Stomach smooth muscle (tissue), 2 donors: ENCODE measurements around the gene SEL1L3.

ENCODE experiments used
- H3K27ac ChIP-seq: one replicate; pipeline ENCODE4 v1.7.0; 2013; ENCODE audit warnings: mild to moderate bottlenecking, low read length, inconsistent platforms
- H3K27me3 ChIP-seq, 2 donors: one replicate each; pipeline ENCODE4 v1.7.0; 2013; ENCODE audit warnings: low read length in 2 of 2; ENCODE audit not compliant: insufficient read depth in 2 of 2, control insufficient read depth in 1 of 2
- H3K36me3 ChIP-seq, 2 donors: one replicate each; pipeline ENCODE4 v1.7.0; 2013; ENCODE audit warnings: low read length in 2 of 2; ENCODE audit not compliant: control insufficient read depth in 2 of 2, insufficient read depth in 2 of 2
- H3K4me1 ChIP-seq: one replicate; pipeline ENCODE4 v1.7.0; 2013; ENCODE audit warnings: low read length; ENCODE audit not compliant: control insufficient read depth, insufficient read depth
- H3K4me3 ChIP-seq, 2 donors: one replicate each; pipeline ENCODE4 v1.7.0; 2013; ENCODE audit warnings: low read length in 2 of 2
- H3K9ac ChIP-seq, 2 donors: one replicate each; pipeline ENCODE4 v1.7.0; 2013; ENCODE audit warnings: low read length in 2 of 2, mild to moderate bottlenecking in 1 of 2
- H3K9me3 ChIP-seq, 2 donors: one replicate each; pipeline ENCODE4 v1.7.0; 2013; ENCODE audit warnings: low read length in 2 of 2; ENCODE audit not compliant: control insufficient read depth in 2 of 2
- donor health status: healthy.
- donor health status: Pancreatic carcinoma.

The SEL1L3 gene

GRCh38 chr4:25892796-25893195 lies 30.0 kb upstream of the SEL1L3 start:
- Histone ChIP-seq H3K9me3 (no peaks in the 10 kb centered on the region), H3K4me1 (no peaks in the 10 kb centered on the region), H3K27me3 (no peaks in the 10 kb centered on the region), H3K36me3 (no peaks in the 10 kb centered on the region), H3K27ac (no peak overlapping the region), H3K9ac (no peak overlapping the region), H3K4me3 (no peak overlapping the region)

GRCh38 chr4:25890571-25891485 lies 28.0 kb upstream of the SEL1L3 start:
- Histone ChIP-seq H3K9ac (no peak overlapping the region), H3K4me1 (no peaks in the 10 kb centered on the region), H3K9me3 (no peaks in the 10 kb centered on the region), H3K4me3 (no peak overlapping the region), H3K27me3 (no peaks in the 10 kb centered on the region), H3K36me3 (no peaks in the 10 kb centered on the region), H3K27ac (no peak overlapping the region)

- H3K4me3 ChIP-seq, result no peak overlapping the region
- H3K27ac ChIP-seq, result no peak overlapping the region
- H3K36me3 ChIP-seq, result no peaks in the 10 kb centered on the region
- no peaks in the 10 kb centered on the region for H3K4me1 ChIP-seq
- H3K9me3 ChIP-seq, result no peaks in the 10 kb centered on the region
- H3K27me3 ChIP-seq, result no peaks in the 10 kb centered on the region
- no peak overlapping the region for H3K9ac ChIP-seq
Measured at GRCh38 chr4:25889589-25890503, 27.1 kb upstream of the SEL1L3 start.

GRCh38 chr4:25888781-25889180 lies 26.0 kb upstream of the SEL1L3 start:
- Histone ChIP-seq H3K4me1 (no peaks in the 10 kb centered on the region), H3K27me3 (no peaks in the 10 kb centered on the region), H3K9me3 (no peaks in the 10 kb centered on the region), H3K4me3 (no peak overlapping the region), H3K9ac (no peak overlapping the region), H3K36me3 (no peaks in the 10 kb centered on the region), H3K27ac (no peak overlapping the region)

- Histone ChIP-seq H3K4me1 (no peaks in the 10 kb centered on the region), H3K27me3 (no peaks in the 10 kb centered on the region), H3K36me3 (no peaks in the 10 kb centered on the region), H3K9ac (no peak overlapping the region), H3K4me3 (no peak overlapping the region), H3K9me3 (no peaks in the 10 kb centered on the region), H3K27ac (no peak overlapping the region)
Measured at GRCh38 chr4:25884031-25884782, 21.4 kb upstream of the SEL1L3 start.

GRCh38 chr4:25883565-25883964 lies 20.8 kb upstream of the SEL1L3 start:
- H3K4me3 ChIP-seq, result no peak overlapping the region
- H3K9me3 ChIP-seq, result no peaks in the 10 kb centered on the region
- no peak overlapping the region for H3K9ac ChIP-seq
- no peaks in the 10 kb centered on the region for H3K36me3 ChIP-seq
- H3K27me3 ChIP-seq, result no peaks in the 10 kb centered on the region
- no peak overlapping the region for H3K27ac ChIP-seq
- H3K4me1 ChIP-seq, result no peaks in the 10 kb centered on the region

GRCh38 chr4:25882226-25882625 lies 19.4 kb upstream of the SEL1L3 start:
- H3K9me3 ChIP-seq, result no peaks in the 10 kb centered on the region
- no peak overlapping the region for H3K27ac ChIP-seq
- no peaks in the 10 kb centered on the region for H3K27me3 ChIP-seq
- H3K4me3 ChIP-seq, result no peak overlapping the region
- no peak overlapping the region for H3K9ac ChIP-seq
- H3K4me1 ChIP-seq, result no peaks in the 10 kb centered on the region
- H3K36me3 ChIP-seq, result no peaks in the 10 kb centered on the region

- Histone ChIP-seq H3K4me3 (no peak overlapping the region), H3K27me3 (no peaks in the 10 kb centered on the region), H3K27ac (no peak overlapping the region), H3K9ac (no peak overlapping the region), H3K4me1 (no peaks in the 10 kb centered on the region), H3K9me3 (no peaks in the 10 kb centered on the region), H3K36me3 (no peaks in the 10 kb centered on the region)
Measured at GRCh38 chr4:25881193-25881592, 18.4 kb upstream of the SEL1L3 start.

- H3K9me3 ChIP-seq, result no peaks in the 10 kb centered on the region
- H3K27ac ChIP-seq, result no peak overlapping the region
- no peak overlapping the region for H3K9ac ChIP-seq
- no peaks in the 10 kb centered on the region for H3K4me1 ChIP-seq
- no peaks in the 10 kb centered on the region for H3K27me3 ChIP-seq
- H3K36me3 ChIP-seq, result no peaks in the 10 kb centered on the region
- no peak overlapping the region for H3K4me3 ChIP-seq
Measured at GRCh38 chr4:25879991-25880651, 17.3 kb upstream of the SEL1L3 start.

GRCh38 chr4:25879587-25879986 lies 16.8 kb upstream of the SEL1L3 start:
- Histone ChIP-seq H3K4me3 (no peak overlapping the region), H3K27me3 (no peaks in the 10 kb centered on the region), H3K9ac (no peak overlapping the region), H3K4me1 (no peaks in the 10 kb centered on the region), H3K27ac (no peak overlapping the region), H3K9me3 (no peaks in the 10 kb centered on the region), H3K36me3 (no peaks in the 10 kb centered on the region)
